C4-2B (cell line): ENCODE measurements around the gene RPS27L.

Source experiments
- ZFX ChIP-seq: fragments of 450-650 bp; IDR thresholded peaks from 2 replicates; pipeline ENCODE4 v1.6.1; 2017
- TF ChIP-seq, protein P1 (sequence below): fragments of 450-650 bp; conservative IDR thresholded peaks from 2 replicates; pipeline ENCODE4 v1.5.1; 2017; ENCODE audit warnings: mild to moderate bottlenecking

DNA sequence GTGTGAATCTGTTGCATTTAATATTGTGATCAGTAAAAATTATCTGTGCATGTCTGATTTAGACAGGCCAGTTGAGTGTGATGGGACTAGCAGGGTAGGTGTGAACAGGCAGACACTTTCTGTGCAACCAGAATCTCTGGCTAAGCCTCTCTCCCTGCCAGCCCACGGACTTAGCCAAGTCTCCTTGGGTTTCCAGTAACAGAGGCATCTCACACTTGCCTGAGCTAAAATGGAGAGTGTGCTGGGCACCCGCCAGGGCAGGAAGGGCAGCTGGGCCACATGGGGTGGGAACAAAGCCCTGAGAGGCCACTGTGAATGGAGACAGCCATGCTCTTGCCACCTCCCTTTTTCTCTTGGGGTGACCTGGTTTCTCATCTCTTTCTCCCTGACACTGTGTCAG lies 12.5 kb upstream of the RPS27L start:
- TF ChIP-seq, protein P1, sequence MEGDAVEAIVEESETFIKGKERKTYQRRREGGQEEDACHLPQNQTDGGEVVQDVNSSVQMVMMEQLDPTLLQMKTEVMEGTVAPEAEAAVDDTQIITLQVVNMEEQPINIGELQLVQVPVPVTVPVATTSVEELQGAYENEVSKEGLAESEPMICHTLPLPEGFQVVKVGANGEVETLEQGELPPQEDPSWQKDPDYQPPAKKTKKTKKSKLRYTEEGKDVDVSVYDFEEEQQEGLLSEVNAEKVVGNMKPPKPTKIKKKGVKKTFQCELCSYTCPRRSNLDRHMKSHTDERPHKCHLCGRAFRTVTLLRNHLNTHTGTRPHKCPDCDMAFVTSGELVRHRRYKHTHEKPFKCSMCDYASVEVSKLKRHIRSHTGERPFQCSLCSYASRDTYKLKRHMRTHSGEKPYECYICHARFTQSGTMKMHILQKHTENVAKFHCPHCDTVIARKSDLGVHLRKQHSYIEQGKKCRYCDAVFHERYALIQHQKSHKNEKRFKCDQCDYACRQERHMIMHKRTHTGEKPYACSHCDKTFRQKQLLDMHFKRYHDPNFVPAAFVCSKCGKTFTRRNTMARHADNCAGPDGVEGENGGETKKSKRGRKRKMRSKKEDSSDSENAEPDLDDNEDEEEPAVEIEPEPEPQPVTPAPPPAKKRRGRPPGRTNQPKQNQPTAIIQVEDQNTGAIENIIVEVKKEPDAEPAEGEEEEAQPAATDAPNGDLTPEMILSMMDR, result no peak
- TF ChIP-seq ZFX, result no peak
